Parathyroid adenoma (tissue), 2 donors: ENCODE results near the gene PACSIN1.

ENCODE experiments used
- H2AFZ ChIP-seq: fragments of 300-600 bp; sonication (generic); one replicate; pipeline ENCODE4 v1.7.0; 2017; ENCODE audit warnings: antibody characterized with exemption, mild to moderate bottlenecking
- H3K27ac ChIP-seq: fragments of 300-600 bp; sonication (generic); one replicate; pipeline ENCODE4 v1.7.0; 2017
- H3K27me3 ChIP-seq: fragments of 300-600 bp; sonication (generic); one replicate; pipeline ENCODE4 v1.7.0; 2017; ENCODE audit warnings: low read length; ENCODE audit not compliant: control insufficient read depth, insufficient read depth
- H3K36me3 ChIP-seq: fragments of 300-600 bp; sonication (generic); one replicate; pipeline ENCODE4 v1.7.0; 2017; ENCODE audit warnings: low read length; ENCODE audit not compliant: control insufficient read depth, insufficient read depth
- H3K4me1 ChIP-seq: fragments of 300-600 bp; sonication (generic); one replicate; pipeline ENCODE4 v1.7.0; 2017; ENCODE audit warnings: control low read depth
- H3K4me2 ChIP-seq: fragments of 300-600 bp; sonication (generic); one replicate; pipeline ENCODE4 v1.7.0; 2017; ENCODE audit warnings: low read length
- H3K4me3 ChIP-seq: fragments of 300-600 bp; sonication (generic); one replicate; pipeline ENCODE4 v1.7.0; 2017; ENCODE audit warnings: low read depth, low read length
- H3K79me2 ChIP-seq: fragments of 300-600 bp; sonication (generic); one replicate; pipeline ENCODE4 v1.7.0; 2017; ENCODE audit warnings: control low read depth
- H3K9ac ChIP-seq: fragments of 300-600 bp; sonication (generic); one replicate; pipeline ENCODE4 v1.7.0; 2017; ENCODE audit warnings: mild to moderate bottlenecking
- H3K9me3 ChIP-seq: fragments of 300-600 bp; sonication (generic); one replicate; pipeline ENCODE4 v1.7.0; 2017; ENCODE audit warnings: low read length; ENCODE audit not compliant: control insufficient read depth
- CTCF ChIP-seq: fragments of 300-600 bp; sonication (generic); IDR thresholded peaks from one replicate; pipeline ENCODE4 v1.7.0; 2017; ENCODE audit warnings: antibody characterized with exemption, mild to moderate bottlenecking
- donor health status: primary hyperparathyroidism.

The PACSIN1 gene

GRCh38 chr6:34535199-34535598, 69.3 kb downstream of the PACSIN1 start:
- no peak overlapping the region for H3K27ac ChIP-seq
- no peaks in the 10 kb centered on the region for H3K9me3 ChIP-seq
- no peaks in the 10 kb centered on the region for H3K27me3 ChIP-seq
- no peaks in the 10 kb centered on the region for H3K36me3 ChIP-seq
- H3K4me1 ChIP-seq, result no peaks in the 10 kb centered on the region
- H3K9ac ChIP-seq, result no peak overlapping the region
- no peak overlapping the region for H3K4me3 ChIP-seq
- no peaks in the 10 kb centered on the region for H3K79me2 ChIP-seq
- H3K4me2 ChIP-seq, result no peak overlapping the region
- TF ChIP-seq CTCF, result no peak
- no peak overlapping the region for H2AFZ ChIP-seq

DNA sequence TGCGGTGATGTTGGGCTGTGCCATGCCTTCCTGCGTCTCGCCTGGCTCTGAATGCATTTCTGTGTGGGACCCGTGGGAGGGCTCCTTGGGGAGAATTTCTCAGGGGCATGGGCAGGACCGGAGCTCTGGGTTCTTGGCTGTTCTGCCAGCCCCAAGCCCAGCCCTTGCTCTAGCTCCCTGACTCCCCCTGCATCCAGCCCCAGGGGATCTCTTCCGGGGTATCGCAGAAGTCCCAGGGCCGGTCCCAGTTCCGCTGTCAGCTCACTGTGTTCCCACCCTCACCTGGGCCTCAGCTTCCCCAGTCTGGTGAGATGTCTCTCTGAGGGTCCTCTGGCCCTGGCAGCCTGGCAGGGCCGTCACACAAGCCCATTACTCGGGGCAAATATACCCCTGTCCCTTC, 69.8 kb downstream of the PACSIN1 start:
- H2AFZ ChIP-seq, result no peak overlapping the region
- H3K4me2 ChIP-seq, result no peak overlapping the region
- no peak overlapping the region for H3K4me3 ChIP-seq
- H3K36me3 ChIP-seq, result no peaks in the 10 kb centered on the region
- no peaks in the 10 kb centered on the region for H3K4me1 ChIP-seq
- no peaks in the 10 kb centered on the region for H3K79me2 ChIP-seq
- no peak overlapping the region for H3K27ac ChIP-seq
- no peaks in the 10 kb centered on the region for H3K9me3 ChIP-seq
- H3K27me3 ChIP-seq, result no peaks in the 10 kb centered on the region
- H3K9ac ChIP-seq, result no peak overlapping the region
- no peak for TF ChIP-seq CTCF

- Histone ChIP-seq H3K27ac (no peak overlapping the region), H2AFZ (no peak overlapping the region), H3K27me3 (no peaks in the 10 kb centered on the region), H3K4me3 (no peak overlapping the region), H3K9ac (no peak overlapping the region), H3K9me3 (no peaks in the 10 kb centered on the region), H3K79me2 (no peaks in the 10 kb centered on the region), H3K4me2 (no peak overlapping the region), H3K36me3 (no peaks in the 10 kb centered on the region), H3K4me1 (no peaks in the 10 kb centered on the region)
- no peak for TF ChIP-seq CTCF
Measured at GRCh38 chr6:34536251-34536958, 70.5 kb downstream of the PACSIN1 start.

DNA sequence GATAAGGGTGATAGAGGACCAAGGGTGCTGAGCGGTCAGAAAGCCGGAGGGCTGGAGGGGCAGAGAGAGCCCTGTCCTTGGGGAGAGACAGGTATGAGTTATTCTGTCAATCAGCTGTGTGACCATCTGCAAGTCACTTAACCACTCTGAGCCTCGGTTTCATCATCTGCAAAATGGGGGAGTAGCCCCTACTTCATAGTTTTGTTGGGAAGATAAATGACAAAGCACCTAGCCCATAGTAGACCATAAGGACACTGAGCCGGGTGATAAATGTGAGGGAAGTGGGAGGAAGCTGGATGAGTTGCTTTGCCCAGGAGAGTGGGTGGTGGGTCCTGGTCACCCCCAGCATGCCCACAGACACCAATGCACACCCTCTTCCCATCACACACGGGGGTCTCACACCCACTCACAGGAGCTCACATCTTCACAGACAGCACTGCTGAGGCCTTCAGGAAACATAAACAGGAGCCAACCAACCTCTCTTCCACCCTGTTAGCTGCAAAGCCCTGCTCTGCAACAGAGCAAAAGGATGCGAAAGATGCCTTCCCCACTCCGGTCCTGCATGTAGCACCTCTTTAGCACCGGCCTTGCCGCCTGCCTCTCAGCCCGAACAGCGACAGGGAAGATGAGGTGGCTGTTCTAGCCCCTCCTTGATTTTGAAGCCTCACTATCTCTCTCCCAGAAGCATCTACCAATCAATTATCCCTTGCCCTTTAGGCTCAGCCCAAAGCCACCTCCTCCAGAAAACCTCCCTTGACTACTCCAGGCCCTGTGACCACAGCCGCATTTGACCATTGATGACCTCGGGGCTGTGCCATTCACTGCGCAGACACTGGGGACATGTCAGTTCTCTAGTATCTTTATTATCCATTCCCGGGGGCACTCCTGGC, 71.3 kb downstream of the PACSIN1 start:
- Histone ChIP-seq H3K36me3 (no peaks in the 10 kb centered on the region), H2AFZ (no peak overlapping the region), H3K4me3 (no peak overlapping the region), H3K9ac (no peak overlapping the region), H3K4me1 (no peaks in the 10 kb centered on the region), H3K4me2 (no peak overlapping the region), H3K27me3 (no peaks in the 10 kb centered on the region), H3K27ac (no peak overlapping the region), H3K79me2 (no peaks in the 10 kb centered on the region), H3K9me3 (no peaks in the 10 kb centered on the region)
- no peak for TF ChIP-seq CTCF
